Measurements from ENCODE around the gene CACNA2D3. TPM values are rescaled to one million over a fixed set of nuclear protein-coding genes. Genes with fewer than 3 reads are reported as not detected.

The CACNA2D3 gene
- total RNA-seq, 1 experiment from 2014 or later = 0.59 TPM

GRCh38 chr3:54390582-54390981, 268.2 kb downstream of the CACNA2D3 start:
- no peak for DNase-seq
- BruUV-seq (replicated peaks) = no TSS peak
- ChIA-PET POLR2A (ENCODE audit: unreplicated experiment) (no interaction called here), CTCF (no interaction called here)
- no peak overlapping the region for H3K4me2 ChIP-seq
- intact Hi-C loops (cut with micrococcal nuclease; ENCODE audit: unreplicated experiment) = no loop called here
- TF ChIP-seq EZH2 (IDR thresholded peaks at IDR 0.05; ENCODE audit: low read depth) = no peak
- TF ChIP-seq, protein P1, sequence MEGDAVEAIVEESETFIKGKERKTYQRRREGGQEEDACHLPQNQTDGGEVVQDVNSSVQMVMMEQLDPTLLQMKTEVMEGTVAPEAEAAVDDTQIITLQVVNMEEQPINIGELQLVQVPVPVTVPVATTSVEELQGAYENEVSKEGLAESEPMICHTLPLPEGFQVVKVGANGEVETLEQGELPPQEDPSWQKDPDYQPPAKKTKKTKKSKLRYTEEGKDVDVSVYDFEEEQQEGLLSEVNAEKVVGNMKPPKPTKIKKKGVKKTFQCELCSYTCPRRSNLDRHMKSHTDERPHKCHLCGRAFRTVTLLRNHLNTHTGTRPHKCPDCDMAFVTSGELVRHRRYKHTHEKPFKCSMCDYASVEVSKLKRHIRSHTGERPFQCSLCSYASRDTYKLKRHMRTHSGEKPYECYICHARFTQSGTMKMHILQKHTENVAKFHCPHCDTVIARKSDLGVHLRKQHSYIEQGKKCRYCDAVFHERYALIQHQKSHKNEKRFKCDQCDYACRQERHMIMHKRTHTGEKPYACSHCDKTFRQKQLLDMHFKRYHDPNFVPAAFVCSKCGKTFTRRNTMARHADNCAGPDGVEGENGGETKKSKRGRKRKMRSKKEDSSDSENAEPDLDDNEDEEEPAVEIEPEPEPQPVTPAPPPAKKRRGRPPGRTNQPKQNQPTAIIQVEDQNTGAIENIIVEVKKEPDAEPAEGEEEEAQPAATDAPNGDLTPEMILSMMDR (conservative IDR thresholded peaks at IDR 0.05) = no peak
- H3K4me1 ChIP-seq (replicated peaks; ENCODE audit: insufficient read depth) = no peaks in the 10 kb centered on the region
- H3K79me2 ChIP-seq (ENCODE audit: low read depth) = no peaks in the 10 kb centered on the region
- no peaks in the 10 kb centered on the region for H4K20me1 ChIP-seq (ENCODE audit: insufficient read depth)
- H3K27me3 ChIP-seq (ENCODE audit: insufficient read depth, low read depth) = peaks cover 8% of the 10 kb centered on the region; the same call in 1 of the 2 replicates
- no peaks in the 10 kb centered on the region for H3K36me3 ChIP-seq (ENCODE audit: low read depth)
- H3F3A ChIP-seq (ENCODE audit: insufficient read depth, low read depth) = no peaks in the 10 kb centered on the region
- H3K4me3 ChIP-seq = no peak overlapping the region
- no peak overlapping the region for H2AFZ ChIP-seq
- H3K9me3 ChIP-seq (ENCODE audit: insufficient read depth, low read depth) = no peaks in the 10 kb centered on the region
- H3K27ac ChIP-seq = no peak overlapping the region
- H3K9me2 ChIP-seq (ENCODE audit: insufficient read depth) = no peaks in the 10 kb centered on the region

- H4K20me1 ChIP-seq (ENCODE audit: insufficient read depth) = no peaks in the 10 kb centered on the region
- no peaks in the 10 kb centered on the region for H3K79me2 ChIP-seq (ENCODE audit: low read depth)
- H3K27me3 ChIP-seq (ENCODE audit: insufficient read depth, low read depth) = peaks cover 8% of the 10 kb centered on the region; the same call in 1 of the 2 replicates
- DNase-seq = no peak
- ChIA-PET POLR2A (ENCODE audit: unreplicated experiment) (no interaction called here), CTCF (no interaction called here)
- H3K4me3 ChIP-seq = no peak overlapping the region
- H3K4me1 ChIP-seq (replicated peaks; ENCODE audit: insufficient read depth) = no peaks in the 10 kb centered on the region
- no peak overlapping the region for H2AFZ ChIP-seq
- no TSS peak for BruUV-seq (replicated peaks)
- no peaks in the 10 kb centered on the region for H3F3A ChIP-seq (ENCODE audit: insufficient read depth, low read depth)
- no peaks in the 10 kb centered on the region for H3K9me3 ChIP-seq (ENCODE audit: insufficient read depth, low read depth)
- intact Hi-C loops (cut with micrococcal nuclease; ENCODE audit: unreplicated experiment) = no loop called here
- H3K27ac ChIP-seq = no peak overlapping the region
- no peaks in the 10 kb centered on the region for H3K9me2 ChIP-seq (ENCODE audit: insufficient read depth)
- no peaks in the 10 kb centered on the region for H3K36me3 ChIP-seq (ENCODE audit: low read depth)
- TF ChIP-seq, protein P1 (conservative IDR thresholded peaks at IDR 0.05) = no peak
- TF ChIP-seq EZH2 (IDR thresholded peaks at IDR 0.05; ENCODE audit: low read depth) = no peak
- H3K4me2 ChIP-seq = no peak overlapping the region
These were observed 270.8 kb downstream of the CACNA2D3 start for GRCh38 chr3:54393150-54393549.

GRCh38 chr3:54408328-54408727, 286.0 kb downstream of the CACNA2D3 start:
- no peak overlapping the region for H3K4me2 ChIP-seq
- intact Hi-C loops (cut with micrococcal nuclease; ENCODE audit: unreplicated experiment) = no loop called here
- no peaks in the 10 kb centered on the region for H3K4me1 ChIP-seq (replicated peaks; ENCODE audit: insufficient read depth)
- no peak for TF ChIP-seq EZH2 (IDR thresholded peaks at IDR 0.05; ENCODE audit: low read depth)
- TF ChIP-seq, protein P1 (conservative IDR thresholded peaks at IDR 0.05) = no peak
- H3K4me3 ChIP-seq = no peak overlapping the region
- CTCF ChIA-PET = no interaction called here
- no TSS peak for BruUV-seq (replicated peaks)
- no peaks in the 10 kb centered on the region for H4K20me1 ChIP-seq (ENCODE audit: insufficient read depth)
- no peaks in the 10 kb centered on the region for H3K27me3 ChIP-seq (ENCODE audit: insufficient read depth, low read depth)
- no peak overlapping the region for H3K27ac ChIP-seq
- no peaks in the 10 kb centered on the region for H3F3A ChIP-seq (ENCODE audit: insufficient read depth, low read depth)
- H2AFZ ChIP-seq = no peak overlapping the region
- POLR2A ChIA-PET (ENCODE audit: unreplicated experiment) = no interaction called here
- no peaks in the 10 kb centered on the region for H3K36me3 ChIP-seq (ENCODE audit: low read depth)
- no peak for DNase-seq
- no peaks in the 10 kb centered on the region for H3K9me3 ChIP-seq (ENCODE audit: insufficient read depth, low read depth)
- no peaks in the 10 kb centered on the region for H3K79me2 ChIP-seq (ENCODE audit: low read depth)
- H3K9me2 ChIP-seq (ENCODE audit: insufficient read depth) = no peaks in the 10 kb centered on the region; the same call in 1 of the 2 replicates

Measured in PC-9 (cell line).